ENCODE results near the gene MAU2. TPM values are rescaled to one million over a fixed set of nuclear protein-coding genes. Genes with fewer than 3 reads are reported as not detected.

Gene MAU2
- polyA plus RNA-seq, 1 donor from 2014 or later, result 48.3 TPM

- H4K20me1 ChIP-seq (ENCODE audit: insufficient read depth), result no peaks in the 10 kb centered on the region
- H3K4me3 ChIP-seq (ENCODE audit: low read length), result no peak overlapping the region
- H3K9ac ChIP-seq (ENCODE audit: low read length), result no peak overlapping the region
- H3K9me2 ChIP-seq (ENCODE audit: insufficient read depth, low read length), result no peaks in the 10 kb centered on the region
- H3K36me3 ChIP-seq (ENCODE audit: insufficient read depth, low read length), result no peaks in the 10 kb centered on the region
- no peaks in the 10 kb centered on the region for H3F3A ChIP-seq (ENCODE audit: insufficient read depth, low read length, poor library complexity, severe bottlenecking)
- H3K27me3 ChIP-seq (ENCODE audit: insufficient read depth, low read depth, low read length), result no peaks in the 10 kb centered on the region
- TF ChIP-seq SMC3 (conservative IDR thresholded peaks at IDR 0.05; ENCODE audit: poor library complexity) (no peak), EP300 (conservative IDR thresholded peaks at IDR 0.05; ENCODE audit: poor library complexity, severe bottlenecking) (no peak), TAF1 (IDR thresholded peaks at IDR 0.05; ENCODE audit: low read depth) (no peak), POLR2AphosphoS5 (IDR thresholded peaks at IDR 0.05) (no peak), CTCF (IDR thresholded peaks at IDR 0.05; ENCODE audit: poor library complexity, severe bottlenecking) (no peak), MXI1 (conservative IDR thresholded peaks at IDR 0.05; ENCODE audit: poor library complexity, severe bottlenecking) (no peak), EZH2 (IDR thresholded peaks at IDR 0.05; ENCODE audit: borderline replicate concordance, insufficient read depth, low read length, poor library complexity, severe bottlenecking) (no peak), REST (IDR thresholded peaks at IDR 0.05; ENCODE audit: borderline replicate concordance) (no peak)
- H3K27ac ChIP-seq (ENCODE audit: low read length), result no peak overlapping the region
- no peak overlapping the region for H3K4me2 ChIP-seq (ENCODE audit: low read length)
- H2AFZ ChIP-seq (ENCODE audit: low read depth, low read length), result no peak overlapping the region
- no peaks in the 10 kb centered on the region for H3K79me2 ChIP-seq (replicated peaks; ENCODE audit: insufficient read depth, low read length)
- no peaks in the 10 kb centered on the region for H3K9me3 ChIP-seq (ENCODE audit: low read length)
These were observed 23.1 kb downstream of the MAU2 start for GRCh38 chr19:19343762-19344161.

GRCh38 chr19:19345232-19345631 lies 24.6 kb downstream of the MAU2 start:
- Histone ChIP-seq H3K36me3 (ENCODE audit: insufficient read depth, low read length) (no peaks in the 10 kb centered on the region), H4K20me1 (ENCODE audit: insufficient read depth) (no peaks in the 10 kb centered on the region), H3K27ac (ENCODE audit: low read length) (no peak overlapping the region), H3F3A (ENCODE audit: insufficient read depth, low read length, poor library complexity, severe bottlenecking) (no peaks in the 10 kb centered on the region), H3K27me3 (ENCODE audit: insufficient read depth, low read depth, low read length) (no peaks in the 10 kb centered on the region), H3K4me2 (ENCODE audit: low read length) (no peak overlapping the region), H2AFZ (ENCODE audit: low read depth, low read length) (no peak overlapping the region), H3K9me3 (ENCODE audit: low read length) (no peaks in the 10 kb centered on the region), H3K4me3 (ENCODE audit: low read length) (no peak overlapping the region), H3K9ac (ENCODE audit: low read length) (no peak overlapping the region), H3K79me2 (replicated peaks; ENCODE audit: insufficient read depth, low read length) (no peaks in the 10 kb centered on the region), H3K9me2 (ENCODE audit: insufficient read depth, low read length) (no peaks in the 10 kb centered on the region)
- TF ChIP-seq CTCF (IDR thresholded peaks at IDR 0.05; ENCODE audit: poor library complexity, severe bottlenecking), result no peak
- TF ChIP-seq REST (IDR thresholded peaks at IDR 0.05; ENCODE audit: borderline replicate concordance), result no peak
- TF ChIP-seq POLR2AphosphoS5 (IDR thresholded peaks at IDR 0.05), result no peak
- no peak for TF ChIP-seq EP300 (conservative IDR thresholded peaks at IDR 0.05; ENCODE audit: poor library complexity, severe bottlenecking)
- no peak for TF ChIP-seq TAF1 (IDR thresholded peaks at IDR 0.05; ENCODE audit: low read depth)
- no peak for TF ChIP-seq EZH2 (IDR thresholded peaks at IDR 0.05; ENCODE audit: borderline replicate concordance, insufficient read depth, low read length, poor library complexity, severe bottlenecking)
- no peak for TF ChIP-seq MXI1 (conservative IDR thresholded peaks at IDR 0.05; ENCODE audit: poor library complexity, severe bottlenecking)
- no peak for TF ChIP-seq SMC3 (conservative IDR thresholded peaks at IDR 0.05; ENCODE audit: poor library complexity)
- no peak for TF ChIP-seq RAD21 (conservative IDR thresholded peaks at IDR 0.05)
